Measurements from ENCODE around the gene FADS3.

FADS3 gene

DNA sequence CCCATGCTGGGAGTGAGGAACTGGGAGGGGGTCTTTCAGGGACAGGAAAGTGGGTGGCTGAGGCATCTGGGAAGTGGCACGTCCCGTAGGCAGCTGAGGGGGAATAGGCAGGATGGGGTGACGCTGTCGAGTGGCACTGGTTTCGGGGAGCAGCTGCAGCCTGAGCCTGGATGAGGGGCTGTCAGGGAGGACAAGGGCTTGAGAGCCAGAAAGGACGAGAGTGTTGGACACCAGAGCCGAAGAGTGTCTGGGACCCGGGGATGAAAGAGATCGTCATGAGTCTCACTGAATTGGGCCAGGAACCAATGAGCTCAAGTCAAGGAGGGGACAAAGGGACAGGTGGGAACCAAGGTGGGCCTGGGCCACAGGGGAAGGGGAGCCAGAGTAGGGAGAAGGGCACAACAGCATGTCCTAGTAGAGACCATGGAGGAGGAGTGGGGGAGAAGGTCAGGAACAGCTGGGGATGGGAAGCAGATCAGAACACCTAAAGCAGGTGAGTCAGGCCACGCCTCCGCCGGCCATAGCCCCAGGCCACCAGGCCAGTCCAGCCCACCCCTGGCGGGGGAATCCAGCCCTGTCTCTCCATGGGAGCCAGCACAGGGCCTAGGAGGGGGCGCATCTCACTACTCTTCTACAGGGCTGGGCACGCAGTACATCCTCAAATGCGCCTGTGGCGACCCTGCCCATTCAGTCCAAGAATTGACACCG is 21.8 kb upstream of the FADS3 start:
- TF ChIP-seq, protein P1, sequence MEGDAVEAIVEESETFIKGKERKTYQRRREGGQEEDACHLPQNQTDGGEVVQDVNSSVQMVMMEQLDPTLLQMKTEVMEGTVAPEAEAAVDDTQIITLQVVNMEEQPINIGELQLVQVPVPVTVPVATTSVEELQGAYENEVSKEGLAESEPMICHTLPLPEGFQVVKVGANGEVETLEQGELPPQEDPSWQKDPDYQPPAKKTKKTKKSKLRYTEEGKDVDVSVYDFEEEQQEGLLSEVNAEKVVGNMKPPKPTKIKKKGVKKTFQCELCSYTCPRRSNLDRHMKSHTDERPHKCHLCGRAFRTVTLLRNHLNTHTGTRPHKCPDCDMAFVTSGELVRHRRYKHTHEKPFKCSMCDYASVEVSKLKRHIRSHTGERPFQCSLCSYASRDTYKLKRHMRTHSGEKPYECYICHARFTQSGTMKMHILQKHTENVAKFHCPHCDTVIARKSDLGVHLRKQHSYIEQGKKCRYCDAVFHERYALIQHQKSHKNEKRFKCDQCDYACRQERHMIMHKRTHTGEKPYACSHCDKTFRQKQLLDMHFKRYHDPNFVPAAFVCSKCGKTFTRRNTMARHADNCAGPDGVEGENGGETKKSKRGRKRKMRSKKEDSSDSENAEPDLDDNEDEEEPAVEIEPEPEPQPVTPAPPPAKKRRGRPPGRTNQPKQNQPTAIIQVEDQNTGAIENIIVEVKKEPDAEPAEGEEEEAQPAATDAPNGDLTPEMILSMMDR (conservative IDR thresholded peaks at IDR 0.05) = no peak
- no peak overlapping the region for H3K27ac ChIP-seq

DNA sequence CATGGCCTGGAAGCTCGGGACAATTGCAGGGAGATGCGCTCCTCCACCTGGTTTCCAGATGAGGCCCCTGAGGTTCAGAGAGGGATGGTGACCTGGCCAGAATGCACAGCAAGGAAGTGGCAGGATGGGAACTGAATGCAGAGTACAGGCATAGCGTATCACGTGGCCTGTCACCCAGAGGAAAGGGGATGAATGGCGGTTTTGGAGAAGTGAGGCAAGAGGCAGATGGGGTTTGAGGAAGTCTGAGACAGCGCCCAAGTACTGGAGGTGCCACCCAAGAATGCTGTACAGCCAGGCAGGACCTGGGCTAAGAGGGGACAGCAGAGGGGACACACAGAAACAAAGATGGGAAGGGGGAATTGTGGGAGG is 21.2 kb upstream of the FADS3 start:
- TF ChIP-seq, protein P1 (conservative IDR thresholded peaks at IDR 0.05) = no peak
- no peak overlapping the region for H3K27ac ChIP-seq

DNA sequence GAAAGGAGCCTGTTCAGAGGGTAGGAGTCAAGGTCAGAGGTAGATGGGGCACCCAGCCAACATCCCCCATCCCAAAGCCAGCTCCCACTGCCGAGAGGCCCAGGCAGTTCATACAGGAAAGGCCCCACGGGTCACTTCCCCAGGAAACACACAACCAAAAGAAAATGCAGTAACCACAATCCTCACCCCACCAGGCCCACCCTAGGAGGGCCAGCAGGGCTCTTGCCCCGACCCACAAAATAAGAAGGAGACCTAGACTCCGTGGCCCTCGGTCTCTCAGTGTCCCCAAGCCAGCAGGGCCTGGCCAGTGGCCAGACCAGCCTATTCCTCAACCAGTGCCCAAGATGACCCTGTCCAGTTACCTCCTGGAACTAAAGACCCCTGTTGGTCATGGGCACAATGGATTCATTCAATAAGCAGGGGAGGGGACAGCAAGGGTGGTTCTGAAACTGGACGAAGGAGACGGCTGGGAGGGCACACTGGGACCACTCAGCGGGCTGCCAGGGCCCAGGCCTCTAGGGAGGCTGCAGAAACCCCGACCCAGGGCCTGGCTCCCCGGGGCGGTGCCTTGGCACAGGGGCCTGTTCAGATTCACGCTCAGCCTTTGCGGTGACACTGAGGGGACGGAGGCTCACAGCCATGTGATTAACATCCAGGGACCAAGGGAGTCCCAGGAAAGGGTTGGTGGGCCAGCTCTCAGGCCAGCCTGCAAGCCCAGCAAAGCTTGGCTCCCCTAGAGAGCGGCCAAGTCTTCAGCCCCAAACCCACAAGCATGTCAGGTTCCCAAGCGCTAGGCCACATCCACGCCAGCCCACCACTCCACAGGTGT is 20.6 kb upstream of the FADS3 start:
- TF ChIP-seq, protein P1 (conservative IDR thresholded peaks at IDR 0.05) = no peak
- no peak overlapping the region for H3K27ac ChIP-seq

DNA sequence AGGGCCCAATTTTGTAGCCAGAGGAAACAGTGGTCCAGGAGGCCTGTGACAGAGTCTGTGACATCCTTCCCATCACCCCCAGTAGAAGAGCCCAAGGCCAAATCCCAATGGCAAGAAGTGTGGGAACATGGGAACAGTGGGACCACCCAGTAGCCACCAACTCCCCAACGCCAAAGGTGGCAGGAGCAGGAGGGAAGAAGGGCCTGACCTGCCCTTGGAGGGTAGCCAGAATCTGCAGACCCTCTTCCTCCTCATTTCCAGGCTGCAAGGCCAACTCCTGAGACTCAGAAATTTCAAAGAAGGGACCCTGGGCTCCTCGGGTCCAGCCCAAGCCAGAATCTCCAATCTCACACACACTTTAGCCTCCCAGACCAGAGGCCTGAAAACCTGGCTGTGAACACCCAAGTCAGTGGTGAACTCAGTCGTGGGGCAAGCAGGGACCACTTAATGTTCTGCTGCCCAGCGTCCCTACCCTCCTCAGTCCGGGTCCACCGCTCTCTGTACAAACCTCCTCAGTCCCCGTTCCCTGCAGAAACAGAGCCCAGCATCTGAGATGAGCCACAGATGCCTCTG is 19.9 kb upstream of the FADS3 start:
- no peak overlapping the region for H3K27ac ChIP-seq

DNA sequence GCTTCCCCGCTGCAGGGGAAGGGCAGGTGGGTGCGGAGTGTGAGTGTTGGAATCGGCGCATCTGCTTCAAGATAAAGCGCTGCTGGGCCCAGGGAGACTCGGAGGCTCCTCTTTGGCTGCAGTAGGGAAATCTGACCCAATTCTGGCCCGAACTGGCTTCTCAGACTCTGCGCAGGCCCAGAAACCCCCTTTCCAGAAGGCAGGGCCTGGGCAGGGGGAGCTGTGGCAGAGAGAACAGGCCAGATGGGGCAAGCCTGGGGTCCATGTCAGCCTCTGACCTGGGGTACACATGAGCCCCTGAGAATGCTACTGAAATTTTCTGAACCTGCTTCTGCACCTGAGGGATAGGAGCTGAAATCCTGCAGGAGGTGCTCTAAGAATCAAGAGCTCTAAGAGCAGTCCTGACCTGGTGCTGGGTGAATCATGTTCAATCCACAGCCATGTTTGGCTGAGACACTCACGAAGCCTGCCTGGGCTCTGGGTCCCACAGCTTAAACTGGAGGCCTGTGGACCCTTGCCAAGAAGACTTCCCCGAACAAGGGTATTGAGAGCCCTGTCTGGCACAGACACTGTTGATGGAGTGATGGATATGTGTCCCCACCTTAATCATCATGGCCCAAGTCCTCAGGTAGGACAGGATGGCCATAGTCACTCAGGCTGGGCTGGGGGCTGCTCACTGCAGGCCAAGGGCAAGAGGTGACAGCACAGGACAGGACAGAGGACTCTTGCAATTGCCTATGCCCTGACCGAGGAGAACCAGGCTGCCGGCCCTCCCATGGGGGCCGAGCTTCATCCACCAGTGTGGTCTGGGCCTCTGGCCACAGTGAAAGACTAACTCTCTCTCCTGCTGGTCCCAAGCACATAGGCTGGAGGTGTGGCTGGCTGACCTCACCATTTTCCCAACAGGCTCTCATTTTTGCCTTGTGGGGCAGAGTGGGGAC is 19.1 kb upstream of the FADS3 start:
- TF ChIP-seq, protein P1 (conservative IDR thresholded peaks at IDR 0.05) = no peak
- H3K27ac ChIP-seq = no peak overlapping the region

More for the DNA sequence above, 19.9 kb upstream of the FADS3 start:
- TF ChIP-seq, protein P1 (conservative IDR thresholded peaks at IDR 0.05) = no peak

DNA sequence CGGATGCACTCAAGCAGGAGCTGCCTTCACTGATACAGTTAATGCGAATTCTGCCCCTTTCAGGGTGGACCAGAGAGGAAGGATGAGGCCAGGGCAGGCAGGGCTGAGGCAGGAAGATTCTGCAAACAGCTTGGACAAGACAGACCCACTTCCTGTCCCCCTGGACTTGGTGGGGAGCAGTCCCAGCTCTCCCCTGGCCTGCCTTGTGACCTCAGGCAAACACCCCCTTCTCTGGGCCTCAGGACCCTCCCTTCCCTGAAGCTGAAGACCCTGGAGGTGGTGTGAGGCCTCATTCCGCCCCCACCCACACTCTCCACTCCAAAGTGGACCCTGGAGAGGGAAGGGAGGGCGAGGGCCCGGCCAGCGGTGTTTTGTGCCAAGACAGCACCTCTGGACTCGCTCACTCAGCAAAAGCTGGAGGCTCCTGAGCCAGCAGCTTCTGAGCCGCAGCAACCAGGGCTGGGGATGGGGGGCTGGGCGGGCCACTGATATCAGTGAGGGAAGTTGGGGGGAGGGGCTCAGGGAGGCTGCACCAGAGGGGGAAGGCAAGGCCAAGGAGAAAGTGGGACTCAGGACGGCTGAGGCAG is 17.5 kb upstream of the FADS3 start:
- H3K27ac ChIP-seq = no peak overlapping the region
- TF ChIP-seq, protein P1 (conservative IDR thresholded peaks at IDR 0.05) = no peak
